ENCODE data around the gene ITM2C. TPM values are rescaled to one million over a fixed set of nuclear protein-coding genes. Genes with fewer than 3 reads are reported as not detected.

Gene ITM2C
- total RNA-seq = 136 TPM

- DNase-seq (ENCODE audit: low spot score) (peak; percentile 79), ATAC-seq (peak; percentile 73)
- intact Hi-C loops (cut with DNase I) = no loop called here
These were observed at the start of gene ITM2C for GRCh38 chr2:230864605-230865306. TSS of gene ITM2C (plus strand) at chr2:230864942. CDS start at chr2:230865026, 84 bp downstream.

GRCh38 chr2:230815088-230815487 is 49.7 kb upstream of the ITM2C start:
- DNase-seq (ENCODE audit: low spot score) (no peak), ATAC-seq (no peak)
- intact Hi-C loops (cut with DNase I) = no loop called here

- intact Hi-C loops (cut with DNase I) = no loop called here
- ATAC-seq = no peak
- DNase-seq (ENCODE audit: low spot score) = no peak
These were observed 48.0 kb upstream of the ITM2C start for GRCh38 chr2:230816735-230817134.

- DNase-seq (ENCODE audit: low spot score) (no peak), ATAC-seq (no peak)
- intact Hi-C loops (cut with DNase I) = no loop called here
These were observed 45.3 kb upstream of the ITM2C start for GRCh38 chr2:230819433-230819832.

- no peak for ATAC-seq
- intact Hi-C loops (cut with DNase I) = loop anchor here (5.0 kb wide), 1 partner anchor 166 kb away; no protein-coding TSS in a partner anchor
- no peak for DNase-seq (ENCODE audit: low spot score)
These were observed 43.3 kb upstream of the ITM2C start for GRCh38 chr2:230821261-230821990.

GRCh38 chr2:230821991-230822520 is 42.7 kb upstream of the ITM2C start:
- intact Hi-C loops (cut with DNase I) = loop anchor here (5.0 kb wide), 1 partner anchor 165 kb away; no protein-coding TSS in a partner anchor
- DNase-seq (ENCODE audit: low spot score) = no peak
- no peak for ATAC-seq

GRCh38 chr2:230823264-230823964 is 41.3 kb upstream of the ITM2C start:
- ATAC-seq (no peak), DNase-seq (ENCODE audit: low spot score) (no peak)
- intact Hi-C loops (cut with DNase I) = loop anchor here (5.0 kb wide), 1 partner anchor 164 kb away; no protein-coding TSS in a partner anchor

- ATAC-seq (peak; percentile 92), DNase-seq (ENCODE audit: low spot score) (no peak)
- intact Hi-C loops (cut with DNase I) = loop anchor here (5.0 kb wide), 1 partner anchor 163 kb away; no protein-coding TSS in a partner anchor
These were observed 40.2 kb upstream of the ITM2C start for GRCh38 chr2:230824406-230824978.

- ATAC-seq (no peak), DNase-seq (ENCODE audit: low spot score) (no peak)
- intact Hi-C loops (cut with DNase I) = no loop called here
These were observed 39.4 kb upstream of the ITM2C start for GRCh38 chr2:230825354-230825753.

- DNase-seq (ENCODE audit: low spot score) (no peak), ATAC-seq (no peak)
- intact Hi-C loops (cut with DNase I) = no loop called here
These were observed 36.9 kb upstream of the ITM2C start for GRCh38 chr2:230827774-230828271.

- ATAC-seq (no peak), DNase-seq (ENCODE audit: low spot score) (no peak)
- intact Hi-C loops (cut with DNase I) = no loop called here
These were observed 36.3 kb upstream of the ITM2C start for GRCh38 chr2:230828272-230828961.

- DNase-seq (ENCODE audit: low spot score) (no peak), ATAC-seq (no peak)
- intact Hi-C loops (cut with DNase I) = no loop called here
These were observed 35.4 kb upstream of the ITM2C start for GRCh38 chr2:230829293-230829692.

- DNase-seq (ENCODE audit: low spot score) (no peak), ATAC-seq (no peak)
- intact Hi-C loops (cut with DNase I) = no loop called here
These were observed 34.8 kb upstream of the ITM2C start for GRCh38 chr2:230829959-230830358.

- no peak for ATAC-seq
- intact Hi-C loops (cut with DNase I) = no loop called here
- DNase-seq (ENCODE audit: low spot score) = no peak
These were observed 34.3 kb upstream of the ITM2C start for GRCh38 chr2:230830428-230830827.

- ATAC-seq (no peak), DNase-seq (ENCODE audit: low spot score) (no peak)
- intact Hi-C loops (cut with DNase I) = no loop called here
These were observed 24.4 kb upstream of the ITM2C start for GRCh38 chr2:230840301-230840700.

GRCh38 chr2:230842473-230842872 is 22.3 kb upstream of the ITM2C start:
- ATAC-seq (no peak), DNase-seq (ENCODE audit: low spot score) (no peak)
- intact Hi-C loops (cut with DNase I) = no loop called here

- intact Hi-C loops (cut with DNase I) = no loop called here
- no peak for ATAC-seq
These were observed 21.6 kb upstream of the ITM2C start for GRCh38 chr2:230843132-230843531.

GRCh38 chr2:230846360-230846759 is 18.4 kb upstream of the ITM2C start:
- intact Hi-C loops (cut with DNase I) = no loop called here
- ATAC-seq (no peak), DNase-seq (ENCODE audit: low spot score) (no peak)

More at GRCh38 chr2:230843132-230843531, 21.6 kb upstream of the ITM2C start:
- no peak for DNase-seq (ENCODE audit: low spot score)
